Keratinocyte (primary cell): ENCODE measurements around the gene OPHN1. TPM values are rescaled to one million over a fixed set of nuclear protein-coding genes. Genes with fewer than 3 reads are reported as not detected.

Experiments used
- DNase-seq: peaks from one replicate; pipeline ENCODE4 v3.0.0-alpha.2; 2011; ENCODE audit warnings: low read depth, missing footprints, low spot score
- FAIRE-seq: peaks from 2 replicates; lab custom pipeline; 2011; peaks lifted over from hg19 to GRCh38; lab: Jason Lieb, UNC
- H2AFZ ChIP-seq: 2 replicates; pipeline ENCODE4 v1.6.0; 2012; ENCODE audit warnings: low read length, control low read depth, inconsistent platforms; ENCODE audit not compliant: control insufficient read depth
- H3K27ac ChIP-seq: 2 replicates; pipeline ENCODE4 v1.5.1; 2011; ENCODE audit warnings: low read length; ENCODE audit not compliant: control insufficient read depth, insufficient read depth
- H3K27me3 ChIP-seq: 3 replicates; pipeline ENCODE4 v1.6.0; 2011; ENCODE audit warnings: low read length; ENCODE audit not compliant: control insufficient read depth, insufficient read depth; ENCODE audit errors: extremely low read depth
- H3K36me3 ChIP-seq, 2 experiments: 2 replicates in 1 of 2; 3 replicates in 1 of 2; pipeline ENCODE4 v1.5.1; 2011; ENCODE audit warnings: low read length in 2 of 2, mild to moderate bottlenecking in 1 of 2; ENCODE audit not compliant: control insufficient read depth in 2 of 2, insufficient read depth in 2 of 2; ENCODE audit errors: extremely low read depth in 1 of 2
- H3K4me1 ChIP-seq: 3 replicates; pipeline ENCODE4 v1.5.1; 2011; ENCODE audit warnings: low read length; ENCODE audit not compliant: control insufficient read depth, insufficient read depth; ENCODE audit errors: extremely low read depth
- H3K4me2 ChIP-seq: 3 replicates; pipeline ENCODE4 v1.6.0; 2011; ENCODE audit warnings: low read depth, low read length; ENCODE audit not compliant: control insufficient read depth, insufficient read depth; ENCODE audit errors: extremely low read depth
- H3K4me3 ChIP-seq, 3 experiments: fragments of 200-600 bp in 1 of 3; sonication (generic) in 1 of 3; 2 replicates in 2 of 3; 3 replicates in 1 of 3; pipeline ENCODE4 v1.5.1; 2011 to 2016; ENCODE audit warnings: low read length in 3 of 3, mild to moderate bottlenecking in 3 of 3, control low read depth in 2 of 3, inconsistent platforms in 1 of 3, low read depth in 1 of 3, mixed read lengths in 1 of 3, mixed run types in 1 of 3, moderate library complexity in 1 of 3; ENCODE audit not compliant: control insufficient read depth in 2 of 3, insufficient read depth in 2 of 3; ENCODE audit errors: extremely low read depth in 1 of 3
- H3K79me2 ChIP-seq: 2 replicates; pipeline ENCODE4 v1.6.0; 2012; ENCODE audit warnings: low read length; ENCODE audit not compliant: control insufficient read depth, insufficient read depth
- H3K9ac ChIP-seq: 3 replicates; pipeline ENCODE4 v1.6.0; 2011; ENCODE audit warnings: low read length; ENCODE audit not compliant: control insufficient read depth, insufficient read depth; ENCODE audit errors: extremely low read depth
- H3K9me1 ChIP-seq: 3 replicates; pipeline ENCODE4 v1.6.0; 2011; ENCODE audit warnings: low read length; ENCODE audit not compliant: control insufficient read depth, insufficient read depth; ENCODE audit errors: extremely low read depth
- H3K9me3 ChIP-seq: 2 replicates; pipeline ENCODE4 v1.5.1; 2012; ENCODE audit warnings: low read depth, low read length; ENCODE audit not compliant: control insufficient read depth
- H4K20me1 ChIP-seq: 3 replicates; pipeline ENCODE4 v1.6.0; 2011; ENCODE audit warnings: low read length; ENCODE audit not compliant: control insufficient read depth, insufficient read depth; ENCODE audit errors: extremely low read depth
- EZH2 ChIP-seq: IDR thresholded peaks from one replicate; pipeline ENCODE4 v1.6.1; 2012; ENCODE audit warnings: inconsistent platforms, mild to moderate bottlenecking, low read length, moderate library complexity
- dilution Hi-C: fragments of 300-500 bp; cut with MboI; formaldehyde crosslinking; loops from one replicate; pipeline ENCODE4 v1.7.0; 2020; ENCODE audit warnings: low sequenced_read_pairs; ENCODE audit not compliant: extremely low pct_ligation_motif_present
- polyA minus RNA-seq, 3 experiments: library from RNA; depleted of rRNA, polyadenylated mRNA; stranded (reverse); fragments of >200 nt; gene quantifications; 1 replicate in 1 of 3; 2 replicates in 1 of 3; 3 replicates in 1 of 3; pipeline ENCODE4 v1.2.3, GENCODE V29; 2011
- polyA plus RNA-seq, 5 experiments: library from polyadenylated mRNA; depleted of rRNA in 3 of 5; stranded (reverse) in 3 of 5; stranded (forward) in 1 of 5; unstranded in 1 of 5; fragments of >200 nt; gene quantifications; 1 replicate in 1 of 5; 2 replicates in 3 of 5; 3 replicates in 1 of 5; pipeline versions ENCODE4 v1.2.1 to v1.2.3, GENCODE V29; 2011 to 2012; ENCODE audit warnings: missing spikeins in 2 of 5, low read depth in 1 of 5, low replicate concordance in 1 of 5
- TF ChIP-seq, protein P1 (sequence below), 3 experiments: IDR thresholded peaks in 1 of 3; conservative IDR thresholded peaks in 1 of 3; optimal IDR thresholded peaks in 1 of 3; 2 replicates in 2 of 3; 3 replicates in 1 of 3; pipeline versions ENCODE3 to v1.5.1; 2011; ENCODE audit warnings: low read length in 3 of 3, mild to moderate bottlenecking in 3 of 3, moderate library complexity in 2 of 3, control low read depth in 1 of 3, inconsistent platforms in 1 of 3; ENCODE audit not compliant: insufficient read depth in 2 of 3; ENCODE audit errors: extremely low read depth in 1 of 3

Gene OPHN1, protein sequence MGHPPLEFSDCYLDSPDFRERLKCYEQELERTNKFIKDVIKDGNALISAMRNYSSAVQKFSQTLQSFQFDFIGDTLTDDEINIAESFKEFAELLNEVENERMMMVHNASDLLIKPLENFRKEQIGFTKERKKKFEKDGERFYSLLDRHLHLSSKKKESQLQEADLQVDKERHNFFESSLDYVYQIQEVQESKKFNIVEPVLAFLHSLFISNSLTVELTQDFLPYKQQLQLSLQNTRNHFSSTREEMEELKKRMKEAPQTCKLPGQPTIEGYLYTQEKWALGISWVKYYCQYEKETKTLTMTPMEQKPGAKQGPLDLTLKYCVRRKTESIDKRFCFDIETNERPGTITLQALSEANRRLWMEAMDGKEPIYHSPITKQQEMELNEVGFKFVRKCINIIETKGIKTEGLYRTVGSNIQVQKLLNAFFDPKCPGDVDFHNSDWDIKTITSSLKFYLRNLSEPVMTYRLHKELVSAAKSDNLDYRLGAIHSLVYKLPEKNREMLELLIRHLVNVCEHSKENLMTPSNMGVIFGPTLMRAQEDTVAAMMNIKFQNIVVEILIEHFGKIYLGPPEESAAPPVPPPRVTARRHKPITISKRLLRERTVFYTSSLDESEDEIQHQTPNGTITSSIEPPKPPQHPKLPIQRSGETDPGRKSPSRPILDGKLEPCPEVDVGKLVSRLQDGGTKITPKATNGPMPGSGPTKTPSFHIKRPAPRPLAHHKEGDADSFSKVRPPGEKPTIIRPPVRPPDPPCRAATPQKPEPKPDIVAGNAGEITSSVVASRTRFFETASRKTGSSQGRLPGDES
- polyA plus RNA-seq = 2.5 to 5.8 TPM (median 3.1 TPM) in 3 replicates
- polyA plus RNA-seq (2011; ENCODE audit: low read depth) = 7.1 TPM
- 3.2 and 3.4 TPM in 2 replicates for polyA plus RNA-seq (2011; cell fraction: cytosol; rRNA removed)
- 4.5 and 4.8 TPM in 2 replicates for polyA plus RNA-seq (2011; cell fraction: nucleus; rRNA removed)
- 2.1 and 3.7 TPM in 2 replicates for polyA plus RNA-seq (2012; ENCODE audit: low replicate concordance)
- polyA minus RNA-seq = 12.7 to 15.0 TPM (median 14.2 TPM) in 3 replicates
- polyA minus RNA-seq (2011; cell fraction: cytosol; rRNA and poly(A)+ RNA removed) = 7.3 TPM
- polyA minus RNA-seq (2011; cell fraction: nucleus; rRNA and poly(A)+ RNA removed) = 15.4 and 16.0 TPM in 2 replicates

DNA sequence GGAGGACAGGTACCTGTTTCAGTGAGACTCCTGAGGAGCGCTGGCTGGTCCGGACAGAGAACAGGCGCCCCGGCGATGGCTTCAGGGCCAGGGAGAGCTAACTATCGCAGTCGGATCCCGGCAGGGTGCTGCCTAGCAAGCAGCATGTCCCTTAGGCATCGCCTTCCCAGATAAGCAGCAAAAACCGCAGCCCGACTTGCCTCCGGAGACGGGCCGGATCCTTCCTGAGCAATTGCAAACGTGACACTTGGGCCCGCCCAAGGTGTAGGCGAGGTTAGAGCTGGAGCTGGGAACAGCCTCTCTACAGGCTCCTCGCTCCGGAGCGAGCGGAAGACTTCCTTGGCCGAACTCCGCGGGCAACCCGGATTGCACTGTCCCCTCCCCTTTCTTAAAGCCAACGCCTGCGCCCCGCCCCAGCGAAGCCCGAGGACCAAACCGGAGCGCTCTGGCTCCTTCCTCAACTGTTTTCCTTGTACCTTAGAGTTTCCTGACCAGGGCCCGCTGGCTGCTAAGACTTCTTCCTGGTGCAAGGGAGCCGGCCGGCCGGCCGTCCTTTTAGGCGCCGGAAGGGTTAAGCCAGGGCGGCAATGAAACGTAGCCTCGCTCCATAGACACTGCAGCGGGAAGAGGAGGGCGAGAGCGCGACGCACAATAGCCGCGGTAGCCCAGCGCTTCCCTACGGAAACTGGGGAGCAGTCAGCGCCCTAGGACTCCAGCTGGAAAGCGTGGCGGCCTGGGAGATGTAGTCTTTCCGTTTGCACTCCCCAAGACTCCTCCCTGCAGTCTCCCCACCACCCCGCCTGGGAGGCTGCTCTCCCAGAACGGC, at the start of gene OPHN1:
Gene OPHN1 (minus strand): TSS at position 341 of the 826 bp plus-strand sequence. CDS start 475 bp downstream, outside the sequence.
- peak within 1 kb of the TSS; percentile 61 for H3K27ac ChIP-seq
- H3K9me3 ChIP-seq = no peaks in the 10 kb centered on the region
- no peaks in the 10 kb centered on the region for H4K20me1 ChIP-seq
- H3K4me3 ChIP-seq = peak within 1 kb of the TSS; percentile 54 to 81 (median 66)
- dilution Hi-C loops = no loop called here
- H3K36me3 ChIP-seq = no peaks in the 10 kb centered on the region
- no peak for FAIRE-seq
- H3K9ac ChIP-seq = peak within 1 kb of the TSS; percentile 74
- no peak for DNase-seq
- peak within 1 kb of the TSS; percentile 81 for H2AFZ ChIP-seq
- H3K9me1 ChIP-seq = no peaks in the 10 kb centered on the region
- peaks cover 3% of the 10 kb centered on the region for H3K79me2 ChIP-seq
- H3K4me2 ChIP-seq = peak within 1 kb of the TSS; percentile 89
- peaks cover 10% of the 10 kb centered on the region for H3K4me1 ChIP-seq
- no peak for TF ChIP-seq EZH2
- TF ChIP-seq, protein P1, sequence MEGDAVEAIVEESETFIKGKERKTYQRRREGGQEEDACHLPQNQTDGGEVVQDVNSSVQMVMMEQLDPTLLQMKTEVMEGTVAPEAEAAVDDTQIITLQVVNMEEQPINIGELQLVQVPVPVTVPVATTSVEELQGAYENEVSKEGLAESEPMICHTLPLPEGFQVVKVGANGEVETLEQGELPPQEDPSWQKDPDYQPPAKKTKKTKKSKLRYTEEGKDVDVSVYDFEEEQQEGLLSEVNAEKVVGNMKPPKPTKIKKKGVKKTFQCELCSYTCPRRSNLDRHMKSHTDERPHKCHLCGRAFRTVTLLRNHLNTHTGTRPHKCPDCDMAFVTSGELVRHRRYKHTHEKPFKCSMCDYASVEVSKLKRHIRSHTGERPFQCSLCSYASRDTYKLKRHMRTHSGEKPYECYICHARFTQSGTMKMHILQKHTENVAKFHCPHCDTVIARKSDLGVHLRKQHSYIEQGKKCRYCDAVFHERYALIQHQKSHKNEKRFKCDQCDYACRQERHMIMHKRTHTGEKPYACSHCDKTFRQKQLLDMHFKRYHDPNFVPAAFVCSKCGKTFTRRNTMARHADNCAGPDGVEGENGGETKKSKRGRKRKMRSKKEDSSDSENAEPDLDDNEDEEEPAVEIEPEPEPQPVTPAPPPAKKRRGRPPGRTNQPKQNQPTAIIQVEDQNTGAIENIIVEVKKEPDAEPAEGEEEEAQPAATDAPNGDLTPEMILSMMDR (optimal IDR thresholded peaks at IDR 0.05 in 1 of 3, IDR thresholded peaks at IDR 0.05 in 1 of 3, conservative IDR thresholded peaks at IDR 0.05 in 1 of 3; ENCODE audit: extremely low read depth in 1 of 3, insufficient read depth in 2 of 3, low read length in 3 of 3) = no peak
- H3K27me3 ChIP-seq = no peaks in the 10 kb centered on the region

DNA sequence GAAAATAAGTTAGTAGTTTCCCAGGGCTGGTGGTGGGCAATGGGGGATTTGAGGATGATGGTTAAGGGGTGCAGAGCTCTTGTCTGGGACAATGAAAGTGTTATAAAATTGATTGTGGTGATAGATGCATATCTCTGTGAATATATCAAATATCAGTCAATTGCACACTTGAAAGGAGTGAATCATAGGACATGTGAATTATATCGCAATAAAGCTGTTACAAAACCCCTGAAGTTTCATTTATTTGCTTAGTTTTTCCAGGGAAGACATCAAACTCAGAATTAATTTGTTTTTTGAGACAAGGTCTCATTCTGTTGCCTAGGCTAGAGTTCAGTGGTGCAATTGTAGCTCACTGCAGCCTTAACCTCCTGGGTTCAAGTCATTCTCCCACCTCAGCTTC, 47.7 kb upstream of the OPHN1 start:
- no peak for FAIRE-seq
- H3K4me3 ChIP-seq = no peak overlapping the region
- H3K4me1 ChIP-seq = no peaks in the 10 kb centered on the region
- no peak overlapping the region for H3K27ac ChIP-seq
- H3K4me2 ChIP-seq = no peak overlapping the region
- no peak for DNase-seq
- no peaks in the 10 kb centered on the region for H3K9me1 ChIP-seq
- H3K27me3 ChIP-seq = no peaks in the 10 kb centered on the region
- no peaks in the 10 kb centered on the region for H3K9me3 ChIP-seq
- no peak overlapping the region for H3K9ac ChIP-seq
- H2AFZ ChIP-seq = no peak overlapping the region
- TF ChIP-seq, protein P1 (optimal IDR thresholded peaks at IDR 0.05 in 1 of 3, IDR thresholded peaks at IDR 0.05 in 1 of 3, conservative IDR thresholded peaks at IDR 0.05 in 1 of 3; ENCODE audit: extremely low read depth in 1 of 3, insufficient read depth in 2 of 3, low read length in 3 of 3) = no peak
- no peak for TF ChIP-seq EZH2
- no peaks in the 10 kb centered on the region for H3K79me2 ChIP-seq
- no peaks in the 10 kb centered on the region for H4K20me1 ChIP-seq
- H3K36me3 ChIP-seq = no peaks in the 10 kb centered on the region
- dilution Hi-C loops = no loop called here
